GM06990 (cell line): ENCODE measurements around the gene APOL1.

Experiments
- DNase-seq: peaks from one replicate; pipeline ENCODE4 v3.0.0-alpha.2; 2011; ENCODE audit not compliant: insufficient read length; ENCODE audit errors: extremely low read depth
- H3K27me3 ChIP-seq: replicated peaks from 2 replicates; pipeline ENCODE4 v1.6.0; 2011; ENCODE audit warnings: low read length; ENCODE audit not compliant: control insufficient read depth, insufficient read depth
- H3K36me3 ChIP-seq: 2 replicates; pipeline ENCODE4 v1.5.1; 2011; ENCODE audit warnings: low read length; ENCODE audit not compliant: control insufficient read depth, insufficient read depth
- H3K4me3 ChIP-seq: replicated peaks from 2 replicates; pipeline ENCODE4 v1.5.1; 2011; ENCODE audit warnings: low read depth, mild to moderate bottlenecking, control low read depth, low read length
- TF ChIP-seq, protein P1 (sequence below): IDR thresholded peaks from 2 replicates; pipeline ENCODE4 v1.5.1; 2011; ENCODE audit warnings: low read length, control low read depth, mild to moderate bottlenecking, inconsistent platforms; ENCODE audit not compliant: insufficient read depth, poor library complexity, severe bottlenecking

APOL1 gene

DNA sequence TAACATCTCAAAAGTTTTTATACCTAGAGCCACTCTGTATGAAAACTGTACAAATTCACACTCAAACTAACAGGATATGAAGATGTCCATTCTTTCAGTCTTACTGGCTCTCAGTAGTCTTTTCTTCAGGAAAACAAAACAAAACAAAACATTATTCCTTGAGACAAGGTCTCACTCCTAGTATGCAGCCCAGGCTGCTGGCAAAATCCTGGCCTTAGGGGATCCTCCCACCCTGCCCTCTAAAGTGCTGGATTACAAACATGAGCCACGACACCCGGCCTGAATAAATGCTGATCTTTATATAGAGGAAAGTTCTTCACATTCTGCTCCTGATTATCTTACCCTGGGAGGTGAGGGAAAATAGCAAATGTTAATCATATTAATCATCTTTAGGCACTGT is 18.7 kb upstream of the APOL1 start:
- H3K36me3 ChIP-seq = peaks cover 5% of the 10 kb centered on the region
- TF ChIP-seq, protein P1, sequence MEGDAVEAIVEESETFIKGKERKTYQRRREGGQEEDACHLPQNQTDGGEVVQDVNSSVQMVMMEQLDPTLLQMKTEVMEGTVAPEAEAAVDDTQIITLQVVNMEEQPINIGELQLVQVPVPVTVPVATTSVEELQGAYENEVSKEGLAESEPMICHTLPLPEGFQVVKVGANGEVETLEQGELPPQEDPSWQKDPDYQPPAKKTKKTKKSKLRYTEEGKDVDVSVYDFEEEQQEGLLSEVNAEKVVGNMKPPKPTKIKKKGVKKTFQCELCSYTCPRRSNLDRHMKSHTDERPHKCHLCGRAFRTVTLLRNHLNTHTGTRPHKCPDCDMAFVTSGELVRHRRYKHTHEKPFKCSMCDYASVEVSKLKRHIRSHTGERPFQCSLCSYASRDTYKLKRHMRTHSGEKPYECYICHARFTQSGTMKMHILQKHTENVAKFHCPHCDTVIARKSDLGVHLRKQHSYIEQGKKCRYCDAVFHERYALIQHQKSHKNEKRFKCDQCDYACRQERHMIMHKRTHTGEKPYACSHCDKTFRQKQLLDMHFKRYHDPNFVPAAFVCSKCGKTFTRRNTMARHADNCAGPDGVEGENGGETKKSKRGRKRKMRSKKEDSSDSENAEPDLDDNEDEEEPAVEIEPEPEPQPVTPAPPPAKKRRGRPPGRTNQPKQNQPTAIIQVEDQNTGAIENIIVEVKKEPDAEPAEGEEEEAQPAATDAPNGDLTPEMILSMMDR = no peak
- no peak overlapping the region for H3K4me3 ChIP-seq
- DNase-seq = no peak
- no peaks in the 10 kb centered on the region for H3K27me3 ChIP-seq

DNA sequence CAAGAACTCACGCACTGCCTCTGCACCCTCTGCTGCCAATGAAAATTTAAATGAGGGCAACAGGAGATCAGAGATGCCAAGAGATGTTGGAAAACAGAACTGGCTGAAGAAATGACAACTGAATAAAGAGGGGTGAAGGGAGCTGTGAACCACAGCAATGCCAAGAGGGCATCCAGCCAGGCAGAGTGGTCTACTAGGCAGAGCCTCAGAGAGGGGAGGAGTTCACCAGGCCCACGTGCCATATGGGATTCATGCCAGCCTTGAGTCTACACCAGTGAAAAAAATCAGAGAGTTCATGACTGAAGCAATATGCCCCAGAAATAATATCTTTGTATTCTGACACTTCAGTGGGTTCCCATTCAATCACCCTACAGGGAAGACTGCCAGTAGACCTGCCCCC is 18.0 kb upstream of the APOL1 start:
- Histone ChIP-seq H3K4me3 (no peak overlapping the region), H3K27me3 (no peaks in the 10 kb centered on the region), H3K36me3 (peaks cover 5% of the 10 kb centered on the region)
- no peak for DNase-seq
- TF ChIP-seq, protein P1 = no peak

DNA sequence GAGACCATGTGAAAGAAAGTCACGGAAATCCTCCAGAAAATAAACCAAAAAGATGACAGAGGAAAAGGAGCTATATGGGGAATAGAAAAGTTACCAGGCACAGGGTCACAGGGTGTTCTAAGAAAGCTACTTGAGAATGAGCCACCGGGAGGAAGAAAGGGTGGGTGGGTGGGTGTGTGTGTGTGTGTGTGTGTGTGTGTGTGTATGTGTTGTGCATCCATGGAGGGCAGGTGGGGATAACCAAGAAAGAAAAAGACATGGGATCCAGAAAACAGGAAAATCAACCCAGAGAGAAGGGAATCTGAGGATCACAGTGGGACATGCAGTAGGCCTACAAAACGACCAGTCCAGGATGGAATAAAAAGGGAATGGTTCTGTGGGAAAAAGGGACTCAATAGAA is 17.3 kb upstream of the APOL1 start:
- no peak for DNase-seq
- Histone ChIP-seq H3K27me3 (no peaks in the 10 kb centered on the region), H3K36me3 (peaks cover 4% of the 10 kb centered on the region), H3K4me3 (no peak overlapping the region)
- TF ChIP-seq, protein P1 = no peak

DNA sequence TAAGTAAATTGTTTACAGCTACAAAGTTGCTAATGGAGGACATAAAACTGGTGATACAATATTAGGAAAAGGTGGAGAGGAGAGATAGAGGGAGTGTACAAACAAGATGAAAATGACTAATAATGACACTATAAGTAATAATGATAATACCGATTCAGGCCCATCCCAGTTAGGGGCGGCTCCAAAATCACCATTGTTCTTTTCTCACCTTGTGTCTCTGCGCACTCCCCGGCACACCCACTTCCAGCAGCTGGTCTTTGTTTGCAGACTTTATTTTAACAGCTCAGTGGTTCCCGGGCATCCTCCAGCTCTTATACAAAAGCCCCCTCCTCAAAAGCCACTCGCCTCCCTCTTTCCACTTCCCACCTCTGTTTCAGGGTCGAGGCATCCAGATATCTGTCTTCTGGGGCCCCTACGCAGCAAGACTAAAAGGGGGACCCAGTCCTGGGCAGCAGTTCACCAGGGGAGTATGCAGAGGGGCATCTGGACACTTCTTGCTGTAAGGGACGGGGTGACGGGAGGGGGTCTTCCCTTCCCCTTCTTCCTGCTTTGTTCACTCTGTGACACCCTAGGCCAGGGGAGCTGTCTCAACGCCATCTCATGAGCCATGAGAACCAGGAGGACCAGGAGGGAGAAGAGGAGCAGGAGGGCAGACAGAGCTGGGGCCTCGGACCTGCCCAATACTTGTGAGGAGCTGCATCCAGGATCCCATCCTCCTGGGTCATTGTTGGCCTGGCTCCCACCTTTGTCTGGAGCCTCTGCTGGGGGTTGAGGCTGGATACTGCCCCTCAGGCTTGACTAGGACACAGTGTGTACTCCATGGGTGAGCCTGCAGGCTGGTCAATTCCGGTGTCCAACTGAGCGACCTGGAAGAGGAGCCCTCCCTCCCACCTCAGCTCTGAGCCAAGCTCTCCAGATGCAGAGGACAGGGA is 16.3 kb upstream of the APOL1 start:
- TF ChIP-seq, protein P1 = no peak
- Histone ChIP-seq H3K36me3 (peaks cover under 1% of the 10 kb centered on the region), H3K4me3 (no peak overlapping the region), H3K27me3 (no peaks in the 10 kb centered on the region)
- no peak for DNase-seq

DNA sequence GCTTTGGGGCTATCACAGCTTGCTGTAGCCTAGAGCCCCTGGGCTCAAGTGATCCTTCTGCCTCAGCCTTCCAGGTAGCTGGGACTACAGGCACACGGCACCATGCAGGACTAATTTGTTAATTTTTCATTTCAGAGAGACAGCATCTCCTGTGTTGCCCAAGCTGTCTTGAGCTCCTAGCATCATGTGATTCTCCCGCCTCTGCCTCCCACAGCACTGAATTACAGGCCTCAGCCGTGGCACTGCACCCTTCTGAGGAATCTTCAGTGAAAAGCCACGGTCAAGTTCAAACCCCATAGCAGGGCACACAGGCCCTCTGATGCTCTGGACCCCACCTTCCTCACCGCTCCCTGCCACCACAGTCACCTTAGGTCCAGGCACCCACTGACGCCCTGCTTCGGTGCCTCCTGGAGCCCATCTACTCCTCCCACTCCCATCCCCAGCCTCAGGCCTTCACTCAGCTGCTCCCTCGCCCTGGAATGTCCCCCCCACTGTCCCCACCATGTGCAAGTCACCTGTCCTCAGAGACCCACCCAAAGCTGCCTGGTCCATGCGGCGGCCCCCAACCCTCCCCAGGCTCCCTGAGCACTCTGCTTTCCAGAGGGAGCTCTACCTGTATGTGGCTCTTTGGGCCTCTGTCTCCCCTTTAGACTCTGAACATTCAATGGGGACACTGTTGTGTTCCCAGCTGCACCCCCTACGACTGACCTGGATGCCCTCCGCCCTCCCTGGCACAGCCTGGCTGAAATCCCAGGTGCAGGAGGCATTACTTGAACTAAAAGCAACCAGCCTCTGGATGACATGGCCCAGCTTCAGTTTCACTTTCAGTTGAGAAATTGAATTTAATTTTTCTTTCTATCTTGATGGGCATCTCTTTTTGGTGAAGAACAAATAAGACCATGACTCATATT is 15.2 kb upstream of the APOL1 start:
- no peaks in the 10 kb centered on the region; the same call in none of the 2 replicates for H3K36me3 ChIP-seq
- DNase-seq = no peak

More for the DNA sequence above, 15.2 kb upstream of the APOL1 start:
- H3K4me3 ChIP-seq = peak overlapping the region; percentile 85
- TF ChIP-seq, protein P1 = no peak
- H3K27me3 ChIP-seq = no peaks in the 10 kb centered on the region
